Activated CD8-positive, alpha-beta memory T cell treated with anti-CD3 and anti-CD28 coated beads, Interleukin-2, amount 50 U/mL, for 4 hours (primary cell): ENCODE data around the gene ACOXL.

Experiments
- DNase-seq: peaks from one replicate; pipeline ENCODE4 v3.0.0-alpha.2; 2020

ACOXL gene

GRCh38 chr2:110980339-110981062 is 248.1 kb downstream of the ACOXL start:
- DNase-seq = no peak

- no peak for DNase-seq
Measured at GRCh38 chr2:110983133-110983532, 250.8 kb downstream of the ACOXL start.

GRCh38 chr2:110984694-110985490 is 252.5 kb downstream of the ACOXL start:
- DNase-seq = no peak

- no peak for DNase-seq
Measured at GRCh38 chr2:110990440-110990839, 258.1 kb downstream of the ACOXL start.

GRCh38 chr2:110991911-110992310 is 259.5 kb downstream of the ACOXL start:
- DNase-seq = no peak

GRCh38 chr2:110992886-110993285 is 260.5 kb downstream of the ACOXL start:
- DNase-seq = no peak

- peak; percentile 27 for DNase-seq
Measured at GRCh38 chr2:110993557-110994231, 261.3 kb downstream of the ACOXL start.

GRCh38 chr2:110994250-110994961 is 262.0 kb downstream of the ACOXL start:
- no peak for DNase-seq

GRCh38 chr2:110995911-110996310 is 263.5 kb downstream of the ACOXL start:
- DNase-seq = no peak

GRCh38 chr2:110997331-110998045 is 265.1 kb downstream of the ACOXL start:
- DNase-seq = no peak

- no peak for DNase-seq
Measured at GRCh38 chr2:110998311-110998710, 265.9 kb downstream of the ACOXL start.

- DNase-seq = no peak
Measured at GRCh38 chr2:110999626-111000025, 267.3 kb downstream of the ACOXL start.

- DNase-seq = no peak
Measured at GRCh38 chr2:111005307-111005706, 272.9 kb downstream of the ACOXL start.

- DNase-seq = no peak
Measured at GRCh38 chr2:111005821-111006220, 273.4 kb downstream of the ACOXL start.

GRCh38 chr2:111007757-111008688 is 275.6 kb downstream of the ACOXL start:
- DNase-seq = no peak

GRCh38 chr2:111011218-111011617 is 278.8 kb downstream of the ACOXL start:
- DNase-seq = no peak

GRCh38 chr2:111015283-111015995 is 283.1 kb downstream of the ACOXL start:
- DNase-seq = no peak

GRCh38 chr2:111017034-111017622 is 284.8 kb downstream of the ACOXL start:
- DNase-seq = no peak

GRCh38 chr2:111017909-111018308 is 285.5 kb downstream of the ACOXL start:
- no peak for DNase-seq

- DNase-seq = no peak
Measured at GRCh38 chr2:111019381-111019780, 287.0 kb downstream of the ACOXL start.
